NCI-H460 (cell line): ENCODE data around the gene LCMT1. TPM values are rescaled to one million over a fixed set of nuclear protein-coding genes. Genes with fewer than 3 reads are reported as not detected.
"Not testable (repeated sequence)": the region's sequence is repeated elsewhere in the genome, so short reads cannot be mapped to it uniquely, and the experiment has no call there.

Experiments used
- DNase-seq: peaks from one replicate; pipeline ENCODE4 v3.0.0-alpha.2; 2016; ENCODE audit warnings: low read depth; ENCODE audit errors: extremely low read depth
- total RNA-seq: library from RNA; depleted of rRNA; stranded (reverse); fragments of >200 nt; shearing (Covaris generic); gene quantifications from 2 replicates; pipeline ENCODE4 v1.2.3, GENCODE V29; 2014

LCMT1 gene
- total RNA-seq, 1 experiment from 2014 or later = 46.2 TPM

- DNase-seq = peak; percentile 7
Observed at GRCh38 chr16:25135254-25135878, 23.8 kb downstream of the LCMT1 start.

GRCh38 chr16:25138130-25138529, 26.6 kb downstream of the LCMT1 start:
- no peak for DNase-seq

- DNase-seq = no peak
Observed at GRCh38 chr16:25140459-25140858, 28.9 kb downstream of the LCMT1 start.

GRCh38 chr16:25141648-25142047, 30.1 kb downstream of the LCMT1 start:
- DNase-seq = no peak

- DNase-seq = no peak
Observed at GRCh38 chr16:25143928-25144327, 32.4 kb downstream of the LCMT1 start.

- DNase-seq = no peak
Observed at GRCh38 chr16:25148568-25149215, 37.1 kb downstream of the LCMT1 start.

GRCh38 chr16:25151996-25152395, 40.5 kb downstream of the LCMT1 start:
- DNase-seq = no peak

GRCh38 chr16:25155553-25156460, 44.3 kb downstream of the LCMT1 start:
- no peak for DNase-seq

GRCh38 chr16:25157271-25157875, 45.8 kb downstream of the LCMT1 start:
- no peak for DNase-seq

- no peak for DNase-seq
Observed at GRCh38 chr16:25158401-25158800, 46.9 kb downstream of the LCMT1 start.

GRCh38 chr16:25161753-25162367, 50.3 kb downstream of the LCMT1 start:
- DNase-seq = no peak

- DNase-seq = no peak
Observed at GRCh38 chr16:25163683-25164082, 52.1 kb downstream of the LCMT1 start.

- no peak for DNase-seq
Observed at GRCh38 chr16:25165284-25165683, 53.7 kb downstream of the LCMT1 start.

GRCh38 chr16:25167920-25168319, 56.4 kb downstream of the LCMT1 start:
- not testable (repeated sequence) for DNase-seq

- no peak for DNase-seq
Observed at GRCh38 chr16:25171390-25171789, 59.8 kb downstream of the LCMT1 start.

GRCh38 chr16:25172831-25173230, 61.3 kb downstream of the LCMT1 start:
- DNase-seq = no peak

- no peak for DNase-seq
Observed at GRCh38 chr16:25174285-25174684, 62.7 kb downstream of the LCMT1 start.

- DNase-seq = no peak
Observed at GRCh38 chr16:25176136-25176535, 64.6 kb downstream of the LCMT1 start.

GRCh38 chr16:25177512-25177830, 65.9 kb downstream of the LCMT1 start:
- no peak for DNase-seq

GRCh38 chr16:25177831-25178688, 66.5 kb downstream of the LCMT1 start:
- DNase-seq = no peak
